Prostate gland (tissue), 2 donors: ENCODE results near the gene MORC2. TPM values are rescaled to one million over a fixed set of nuclear protein-coding genes. Genes with fewer than 3 reads are reported as not detected.

Experiments
- DNase-seq: peaks from one replicate; pipeline ENCODE4 v3.0.0-alpha.2; 2019; ENCODE audit warnings: low spot score
- H3K27ac ChIP-seq, 2 donors: fragments of 200-600 bp; sonication (generic); 2 replicates each; pipeline ENCODE4 v1.5.1; 2017 to 2019
- H3K27me3 ChIP-seq: fragments of 200-600 bp; sonication (generic); replicated peaks from 2 replicates; pipeline ENCODE4 v1.5.1; 2019; ENCODE audit not compliant: insufficient read depth
- H3K36me3 ChIP-seq, 2 donors: fragments of 200-600 bp; sonication (generic); 1 replicate in 1 of 2; 2 replicates in 1 of 2; pipeline versions ENCODE4 v1.5.1 to v1.8.1; 2017 to 2019
- H3K4me1 ChIP-seq: fragments of 200-600 bp; sonication (generic); replicated peaks from 2 replicates; pipeline ENCODE4 v1.5.1; 2019
- H3K4me3 ChIP-seq, 2 donors: fragments of 200-600 bp; sonication (generic); 2 replicates each; pipeline ENCODE4 v1.5.1; 2017 to 2019
- H3K9me3 ChIP-seq: fragments of 200-600 bp; sonication (generic); 2 replicates; pipeline ENCODE4 v1.5.1; 2017
- POLR2A ChIP-seq: fragments of 450-650 bp; IDR thresholded peaks from one replicate; pipeline ENCODE4 v1.6.1; 2016; ENCODE audit warnings: antibody characterized with exemption, mild to moderate bottlenecking
- POLR2AphosphoS5 ChIP-seq: sonication (generic); formaldehyde crosslinking; IDR thresholded peaks from one replicate; pipeline ENCODE4 v1.6.1; 2017; ENCODE audit warnings: antibody characterized with exemption
- WGBS: methylation state at CpG from one replicate; pipeline ENCODE4 v1.1.5; 2018; 5-methylcytosine and 5-hydroxymethylcytosine counted together
- intact Hi-C: fragments of 100-400 bp; cut with DNase I; formaldehyde crosslinking; loops from one replicate; pipeline ENCODE4 v1.14.2; 2022
- total RNA-seq, 2 donors: library from RNA; depleted of rRNA; stranded (reverse); fragments of >200 nt; gene quantifications; one replicate each; pipeline ENCODE4 v1.1.0, GENCODE V29; 2016
- TF ChIP-seq, protein P1 (sequence below), 4 experiments: fragments of 200-600 bp in 2 of 4; fragments of 450-650 bp in 2 of 4; sonication (generic) in 2 of 4; IDR thresholded peaks; 1 replicate in 3 of 4; 2 replicates in 1 of 4; pipeline ENCODE4 v1.5.1; 2016 to 2019; ENCODE audit warnings: antibody characterized with exemption in 4 of 4, mild to moderate bottlenecking in 2 of 4, moderate library complexity in 2 of 4

Gene MORC2
- total RNA-seq, 2 donors from 2014 or later, result 19.7 to 74.8 TPM

DNA sequence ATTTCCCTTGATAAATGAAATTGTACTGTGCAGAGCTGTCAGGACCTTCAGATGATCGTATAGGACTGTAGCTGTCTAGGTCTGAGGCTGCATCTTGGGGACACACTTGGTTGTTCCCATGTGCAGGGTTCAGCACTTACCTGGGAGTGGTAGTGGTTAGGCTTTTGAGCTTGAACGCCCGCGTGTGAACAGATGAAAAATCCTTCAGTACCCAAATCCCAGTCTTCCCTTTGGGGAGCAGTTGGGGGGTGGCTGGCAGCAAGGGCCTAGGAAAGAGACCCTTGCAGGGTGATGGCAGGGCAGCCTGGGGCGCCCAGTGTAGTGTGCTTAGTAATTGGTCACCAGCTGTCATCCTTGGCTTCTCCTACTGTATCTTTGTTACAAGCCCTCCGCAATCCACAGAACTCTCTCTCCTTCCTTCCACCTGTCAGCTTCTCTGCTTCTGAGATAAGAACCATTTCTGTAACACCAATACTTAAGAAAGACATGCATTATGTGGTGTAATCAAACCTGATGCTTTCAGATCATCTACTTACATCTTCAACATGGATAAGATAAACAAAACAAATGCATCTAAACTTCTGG lies 64.6 kb downstream of the MORC2 start:
- TF ChIP-seq POLR2A (no peak), POLR2AphosphoS5 (no peak)
- TF ChIP-seq, protein P1, sequence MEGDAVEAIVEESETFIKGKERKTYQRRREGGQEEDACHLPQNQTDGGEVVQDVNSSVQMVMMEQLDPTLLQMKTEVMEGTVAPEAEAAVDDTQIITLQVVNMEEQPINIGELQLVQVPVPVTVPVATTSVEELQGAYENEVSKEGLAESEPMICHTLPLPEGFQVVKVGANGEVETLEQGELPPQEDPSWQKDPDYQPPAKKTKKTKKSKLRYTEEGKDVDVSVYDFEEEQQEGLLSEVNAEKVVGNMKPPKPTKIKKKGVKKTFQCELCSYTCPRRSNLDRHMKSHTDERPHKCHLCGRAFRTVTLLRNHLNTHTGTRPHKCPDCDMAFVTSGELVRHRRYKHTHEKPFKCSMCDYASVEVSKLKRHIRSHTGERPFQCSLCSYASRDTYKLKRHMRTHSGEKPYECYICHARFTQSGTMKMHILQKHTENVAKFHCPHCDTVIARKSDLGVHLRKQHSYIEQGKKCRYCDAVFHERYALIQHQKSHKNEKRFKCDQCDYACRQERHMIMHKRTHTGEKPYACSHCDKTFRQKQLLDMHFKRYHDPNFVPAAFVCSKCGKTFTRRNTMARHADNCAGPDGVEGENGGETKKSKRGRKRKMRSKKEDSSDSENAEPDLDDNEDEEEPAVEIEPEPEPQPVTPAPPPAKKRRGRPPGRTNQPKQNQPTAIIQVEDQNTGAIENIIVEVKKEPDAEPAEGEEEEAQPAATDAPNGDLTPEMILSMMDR (IDR thresholded peaks at IDR 0.05), result no peak
- intact Hi-C loops, result no loop called here

DNA sequence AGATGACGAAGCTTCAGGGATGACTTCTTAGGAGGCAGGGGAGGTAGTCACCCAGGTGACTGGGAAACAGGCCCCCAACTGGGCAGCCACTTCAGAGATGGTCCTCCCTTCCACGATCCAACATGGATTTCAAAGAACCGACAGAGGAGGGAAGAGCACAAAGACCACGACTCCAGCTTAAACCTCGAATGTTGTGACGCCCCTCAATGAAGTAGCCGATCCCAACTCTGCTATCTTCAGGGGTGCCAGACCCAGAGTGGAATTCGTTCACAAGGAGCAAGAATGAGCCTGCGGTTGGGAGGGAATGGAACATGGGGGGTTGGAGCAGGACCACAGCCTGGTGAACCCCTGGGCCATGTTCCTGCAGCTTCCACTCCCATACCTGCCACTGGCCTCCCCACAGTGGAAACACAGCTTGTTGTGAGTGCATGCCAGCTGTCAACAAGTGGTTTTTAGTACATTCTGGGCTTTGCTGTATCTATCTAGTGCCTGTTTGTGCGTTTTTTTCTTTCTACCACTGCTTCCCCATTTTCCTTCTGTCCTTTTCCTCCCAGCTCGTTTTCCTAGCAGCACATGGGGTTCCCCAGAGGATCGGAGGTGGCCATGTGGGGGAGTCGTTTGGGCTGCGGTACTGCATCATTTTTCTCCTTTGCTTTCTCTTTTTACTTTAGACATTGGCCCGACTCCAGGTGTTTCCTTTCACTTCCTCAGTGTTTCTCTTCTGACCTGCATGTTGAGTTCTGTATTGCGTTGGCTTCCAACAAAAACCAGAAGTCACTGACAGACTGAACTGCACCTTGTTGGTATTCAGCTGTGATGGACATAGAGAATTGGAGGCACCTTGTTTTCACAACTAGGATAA lies 65.8 kb downstream of the MORC2 start:
- no peak overlapping the region for H3K27ac ChIP-seq
- H3K9me3 ChIP-seq, result no peaks in the 10 kb centered on the region
- no peaks in the 10 kb centered on the region for H3K36me3 ChIP-seq
- WGBS, result 87% methylated on average over 16 of the region's 16 CpGs
- no peak for DNase-seq
- intact Hi-C loops, result no loop called here
- H3K4me1 ChIP-seq, result no peaks in the 10 kb centered on the region
- H3K4me3 ChIP-seq, result no peak overlapping the region
- H3K27me3 ChIP-seq, result no peaks in the 10 kb centered on the region
- TF ChIP-seq POLR2AphosphoS5 (no peak), POLR2A (no peak)
- TF ChIP-seq, protein P1 (IDR thresholded peaks at IDR 0.05), result no peak

More for the DNA sequence above, 64.6 kb downstream of the MORC2 start:
- DNase-seq, result no peak
- no peak overlapping the region for H3K27ac ChIP-seq
- no peaks in the 10 kb centered on the region for H3K9me3 ChIP-seq
- H3K36me3 ChIP-seq, result no peaks in the 10 kb centered on the region
- no peak overlapping the region for H3K4me3 ChIP-seq
- H3K27me3 ChIP-seq, result no peaks in the 10 kb centered on the region
- no peaks in the 10 kb centered on the region for H3K4me1 ChIP-seq
- 95% methylated on average over 6 of the region's 6 CpGs for WGBS

DNA sequence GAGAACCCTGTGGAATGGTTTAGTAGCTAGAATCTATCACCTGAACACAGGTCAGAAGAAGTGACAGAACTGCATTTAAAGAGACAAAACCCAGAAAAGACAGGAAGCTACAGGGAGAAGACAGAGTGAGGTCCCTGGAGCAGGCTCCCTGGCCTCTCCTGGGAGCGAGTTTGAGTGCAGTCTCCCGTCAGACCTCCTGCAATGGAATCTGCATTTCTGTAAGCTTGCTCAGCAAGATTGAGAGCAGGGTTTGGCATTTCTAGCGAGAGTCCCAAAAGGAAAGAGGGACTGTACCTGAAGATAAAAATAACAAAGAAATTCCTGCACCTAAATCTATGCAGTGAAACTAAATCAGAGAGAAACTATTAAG lies 74.2 kb downstream of the MORC2 start:
- Histone ChIP-seq H3K27me3 (no peaks in the 10 kb centered on the region), H3K4me3 (no peak overlapping the region), H3K36me3 (no peaks in the 10 kb centered on the region), H3K9me3 (no peaks in the 10 kb centered on the region), H3K27ac (no peak overlapping the region), H3K4me1 (no peaks in the 10 kb centered on the region)
- 86% methylated on average over 3 of the region's 3 CpGs for WGBS
- intact Hi-C loops, result no loop called here
- no peak for TF ChIP-seq POLR2A
- TF ChIP-seq, protein P1 (IDR thresholded peaks at IDR 0.05), result no peak
- no peak for TF ChIP-seq POLR2AphosphoS5
- DNase-seq, result no peak

DNA sequence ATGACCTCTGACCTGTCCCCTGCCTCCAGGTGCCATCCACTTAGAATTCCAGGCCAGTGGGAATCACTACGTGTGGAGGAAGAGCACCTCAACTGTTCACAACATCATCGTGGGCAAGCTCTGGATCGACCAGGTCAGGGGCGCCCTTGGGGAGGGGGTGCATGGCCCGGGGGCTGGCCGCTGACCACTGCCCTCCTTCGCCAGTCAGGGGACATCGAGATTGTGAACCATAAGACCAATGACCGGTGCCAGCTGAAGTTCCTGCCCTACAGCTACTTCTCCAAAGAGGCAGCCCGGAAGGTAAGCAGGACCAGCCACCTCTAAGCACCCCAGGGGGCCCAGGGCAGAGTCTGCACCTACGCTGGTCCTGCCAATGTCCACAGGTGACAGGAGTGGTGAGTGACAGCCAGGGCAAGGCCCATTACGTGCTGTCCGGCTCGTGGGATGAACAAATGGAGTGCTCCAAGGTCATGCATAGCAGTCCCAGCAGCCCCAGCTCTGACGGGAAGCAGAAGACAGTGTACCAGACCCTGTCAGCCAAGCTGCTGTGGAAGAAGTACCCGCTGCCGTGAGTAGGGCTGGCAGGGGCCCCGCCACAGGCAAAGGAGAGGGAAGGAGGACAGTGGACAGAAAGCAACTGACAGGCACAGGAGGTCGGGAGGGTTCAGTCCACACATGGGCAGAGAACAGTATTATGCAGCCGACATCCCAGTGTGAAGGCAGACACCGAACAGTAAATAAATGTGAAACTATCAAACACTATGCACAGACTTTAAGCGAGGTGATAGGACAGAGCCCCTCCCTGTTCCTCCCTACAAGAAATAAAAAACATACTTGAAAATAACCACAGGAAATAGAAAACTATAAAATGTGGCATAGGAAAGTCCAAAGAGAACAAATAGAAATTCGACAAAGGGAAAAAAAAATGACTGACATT lies 74.9 kb downstream of the MORC2 start:
- intact Hi-C loops, result no loop called here
- Histone ChIP-seq H3K4me1 (no peaks in the 10 kb centered on the region), H3K9me3 (no peaks in the 10 kb centered on the region), H3K36me3 (no peaks in the 10 kb centered on the region), H3K27me3 (no peaks in the 10 kb centered on the region), H3K27ac (no peak overlapping the region), H3K4me3 (no peak overlapping the region)
- WGBS, result 83% methylated on average over 21 of the region's 23 CpGs
- DNase-seq, result no peak
- TF ChIP-seq POLR2AphosphoS5, result no peak
- no peak for TF ChIP-seq POLR2A
- TF ChIP-seq, protein P1 (IDR thresholded peaks at IDR 0.05), result no peak
